ENCODE measurements around the gene EVX2.

Gene EVX2

DNA sequence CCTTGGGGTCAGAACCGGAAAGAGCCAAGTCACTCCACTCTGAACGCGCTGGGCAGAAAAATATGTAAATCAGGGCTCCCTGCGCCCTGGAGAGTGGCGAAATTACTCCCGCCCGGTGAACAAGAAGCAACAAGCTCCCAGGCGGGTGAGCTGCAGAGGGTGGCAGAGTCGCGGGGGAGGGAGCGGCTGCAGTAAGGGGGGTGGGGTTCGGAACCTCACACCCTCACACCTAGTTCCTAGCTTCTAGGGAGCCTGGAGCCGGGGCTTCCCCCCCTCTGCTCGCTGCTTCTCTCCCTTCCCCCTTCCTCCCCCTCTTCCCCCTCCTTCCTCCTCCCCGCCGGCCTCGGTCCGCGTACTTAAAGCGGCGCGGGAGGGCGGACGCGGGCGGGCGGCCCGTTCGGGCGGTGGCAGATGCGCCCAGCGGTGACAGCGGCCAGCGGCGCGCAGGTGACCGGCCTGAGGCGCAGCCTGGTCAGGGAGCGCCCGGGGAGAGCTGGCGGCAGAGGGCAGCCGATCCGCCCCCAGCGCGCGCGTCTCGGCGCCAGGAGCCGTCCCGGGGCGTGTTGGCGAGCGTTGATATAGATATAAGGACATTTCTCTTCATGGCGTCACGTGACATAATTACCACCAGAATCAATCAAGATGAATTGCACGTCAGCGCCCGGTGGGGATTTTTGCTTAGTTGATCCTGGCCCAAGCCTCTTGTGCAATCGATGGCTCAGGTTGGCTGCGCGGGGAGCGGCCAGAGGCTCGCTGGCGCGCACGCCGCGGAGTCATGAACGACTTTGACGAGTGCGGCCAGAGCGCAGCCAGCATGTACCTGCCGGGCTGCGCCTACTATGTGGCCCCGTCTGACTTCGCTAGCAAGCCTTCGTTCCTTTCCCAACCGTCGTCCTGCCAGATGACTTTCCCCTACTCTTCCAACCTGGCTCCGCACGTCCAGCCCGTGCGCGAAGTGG lies 23.1 kb upstream of the EVX2 start, which contains the start of gene HOXD11:
Gene HOXD11 (plus strand): TSS at position 700 of the 959 bp plus-strand sequence. CDS start 76 bp downstream, at position 776.
- DNase-seq: no peak

DNA sequence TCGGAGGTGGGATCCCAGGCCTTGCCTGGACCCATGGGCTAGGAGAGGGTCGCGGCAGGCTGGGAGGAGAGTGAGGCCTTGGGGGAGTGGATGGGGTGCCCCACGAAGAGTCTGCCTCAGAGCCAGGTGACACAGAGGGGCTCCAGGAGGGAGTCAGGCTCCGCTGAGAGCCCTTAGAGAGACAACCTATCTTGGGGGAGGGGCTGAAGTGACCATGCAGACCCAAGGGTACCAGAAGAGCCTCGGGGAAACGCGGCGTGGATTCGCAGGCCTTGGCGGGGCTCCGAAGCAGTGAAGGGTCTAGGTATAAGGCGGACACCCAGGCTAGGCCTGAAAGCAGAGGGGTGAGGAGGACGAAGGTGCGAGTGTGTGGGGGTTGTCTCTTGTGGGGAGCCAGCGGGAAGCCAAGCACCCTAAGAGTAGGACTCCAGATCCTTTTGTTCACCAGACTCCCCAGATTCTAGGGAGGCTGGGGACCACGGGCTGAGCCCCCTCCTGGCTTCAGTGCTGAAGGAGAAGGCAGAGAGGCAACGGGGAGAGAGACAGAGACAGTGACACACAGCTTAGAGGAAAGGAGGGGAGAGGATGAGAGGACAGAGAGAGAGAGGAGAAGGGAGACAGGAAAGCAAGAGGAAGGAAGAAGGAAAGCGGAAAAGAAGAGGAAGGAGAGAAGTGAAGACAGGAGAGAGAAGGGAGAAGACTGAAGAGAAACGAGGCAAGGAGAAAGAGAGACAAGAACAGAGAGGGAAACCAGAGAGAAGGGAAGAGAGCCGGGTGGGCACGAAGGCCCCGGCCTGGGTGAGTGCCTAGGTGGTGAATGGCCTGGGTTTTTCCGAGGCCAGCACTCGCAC lies 22.2 kb upstream of the EVX2 start:
- no peak for DNase-seq

DNA sequence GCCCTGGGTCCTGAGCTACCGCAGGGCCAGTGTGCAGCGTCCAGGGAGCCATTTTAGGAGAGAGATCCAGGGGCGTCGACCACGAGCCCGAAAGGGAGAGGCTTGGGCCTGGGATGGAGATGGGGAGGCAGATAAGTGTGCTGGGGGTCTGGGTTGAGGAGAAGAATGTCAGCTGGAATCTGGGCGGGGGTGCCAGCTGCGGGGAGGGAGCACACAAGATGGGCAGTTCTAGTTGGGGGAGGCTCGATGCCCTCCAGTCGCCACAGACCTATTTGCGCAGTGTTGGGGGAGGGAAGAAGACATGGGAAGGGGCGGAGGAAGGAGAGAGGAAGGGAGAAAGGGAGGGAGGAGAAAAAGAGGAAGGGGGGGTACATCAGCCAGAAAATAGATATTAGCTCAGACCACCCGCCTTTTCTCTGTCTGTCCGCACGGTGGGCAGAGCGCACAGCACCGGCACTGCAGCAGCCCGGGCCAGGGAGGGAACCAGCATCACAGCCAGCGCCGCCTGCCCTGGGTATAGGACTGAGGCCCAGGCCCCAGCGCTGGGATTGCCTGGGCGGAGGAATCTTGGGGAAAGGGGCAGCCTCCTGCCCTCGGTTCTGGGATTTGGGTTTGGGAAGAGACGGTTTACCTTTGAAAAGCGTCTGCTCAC lies 21.4 kb upstream of the EVX2 start:
- no peak for DNase-seq

DNA sequence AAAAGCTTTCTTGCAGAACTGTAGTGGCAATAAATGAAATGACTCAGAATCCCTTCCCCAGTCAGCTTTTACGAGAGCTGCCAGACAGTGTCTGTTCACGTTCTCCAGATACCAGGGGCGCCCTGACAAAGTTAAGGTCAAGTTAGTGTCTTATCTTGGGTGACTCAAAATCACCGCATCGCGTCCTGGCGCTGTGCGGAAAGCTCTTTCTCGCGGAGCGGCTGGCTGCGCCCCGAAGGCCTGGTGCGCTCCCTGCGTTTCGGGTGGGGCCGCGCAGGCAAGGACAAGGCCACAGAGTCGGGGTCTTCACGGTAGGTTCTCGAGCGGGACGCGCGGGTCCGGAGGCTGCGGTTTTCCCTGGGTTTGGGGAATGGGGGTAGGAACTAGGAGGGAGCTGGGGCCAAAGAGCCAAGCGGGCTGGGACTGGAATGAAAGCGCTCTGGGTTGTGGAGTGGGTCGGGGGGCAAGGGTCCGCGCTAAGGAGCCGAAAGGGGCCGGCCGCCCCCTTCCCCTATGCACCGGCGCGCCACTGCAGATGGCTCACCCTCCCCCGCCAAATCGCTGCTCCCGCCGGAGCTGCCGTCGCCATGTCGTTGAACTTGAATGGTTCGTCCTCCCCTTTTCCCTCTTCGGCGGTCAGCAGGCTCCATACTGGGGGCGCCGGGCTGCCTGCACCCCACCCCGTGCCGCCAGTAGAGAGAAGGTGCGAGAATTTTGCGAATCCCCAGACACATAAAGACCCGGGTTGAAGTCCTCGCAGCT lies 20.7 kb upstream of the EVX2 start:
- no peak for DNase-seq

DNA sequence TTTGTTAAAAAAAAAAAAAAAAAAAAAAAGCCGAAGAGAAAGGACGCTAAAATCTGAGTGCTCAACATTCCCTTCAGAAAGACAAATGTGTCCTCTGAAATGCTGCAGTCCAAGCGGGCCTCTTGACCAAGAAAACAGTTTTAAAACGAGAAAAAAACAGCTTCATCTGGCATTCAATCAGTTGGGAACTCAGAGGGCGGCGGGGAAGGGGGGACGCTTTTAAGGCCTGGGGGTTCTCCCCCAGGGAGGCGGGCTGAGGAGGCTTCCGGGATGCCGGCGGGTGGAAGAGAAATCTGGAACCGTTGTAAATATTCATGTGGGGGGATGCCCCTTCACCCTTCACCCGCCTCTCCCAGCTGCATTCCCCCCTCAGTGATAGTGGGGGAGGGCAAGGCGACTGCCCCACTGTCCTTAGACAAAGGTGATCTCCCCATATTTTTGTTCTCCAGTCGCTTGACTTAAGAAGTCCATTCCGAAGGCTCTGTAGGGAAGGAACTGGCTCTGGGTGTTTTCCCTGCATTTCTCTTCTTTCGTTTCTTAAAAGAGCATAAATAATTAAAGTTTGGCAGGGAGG lies 20.1 kb upstream of the EVX2 start:
- DNase-seq: no peak

DNA sequence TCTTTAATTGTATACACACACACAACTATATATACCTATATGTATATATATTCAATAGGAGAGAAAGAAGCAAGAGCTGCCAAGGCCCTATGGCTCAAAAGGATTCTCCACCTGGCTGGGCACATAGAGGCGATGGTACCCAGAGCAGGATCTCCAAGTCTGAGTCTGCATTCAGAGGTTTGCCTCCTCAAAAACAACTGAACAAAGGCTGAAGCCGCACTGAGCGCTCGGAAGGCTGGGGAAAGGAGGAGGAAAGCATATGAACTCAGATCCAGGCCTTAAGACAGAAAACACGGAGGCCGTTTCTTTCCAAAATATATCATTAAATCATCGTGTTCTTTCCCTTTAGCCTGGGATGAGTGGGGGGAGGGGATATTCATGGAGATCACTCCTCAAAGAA lies 19.4 kb upstream of the EVX2 start:
- DNase-seq: no peak

DNA sequence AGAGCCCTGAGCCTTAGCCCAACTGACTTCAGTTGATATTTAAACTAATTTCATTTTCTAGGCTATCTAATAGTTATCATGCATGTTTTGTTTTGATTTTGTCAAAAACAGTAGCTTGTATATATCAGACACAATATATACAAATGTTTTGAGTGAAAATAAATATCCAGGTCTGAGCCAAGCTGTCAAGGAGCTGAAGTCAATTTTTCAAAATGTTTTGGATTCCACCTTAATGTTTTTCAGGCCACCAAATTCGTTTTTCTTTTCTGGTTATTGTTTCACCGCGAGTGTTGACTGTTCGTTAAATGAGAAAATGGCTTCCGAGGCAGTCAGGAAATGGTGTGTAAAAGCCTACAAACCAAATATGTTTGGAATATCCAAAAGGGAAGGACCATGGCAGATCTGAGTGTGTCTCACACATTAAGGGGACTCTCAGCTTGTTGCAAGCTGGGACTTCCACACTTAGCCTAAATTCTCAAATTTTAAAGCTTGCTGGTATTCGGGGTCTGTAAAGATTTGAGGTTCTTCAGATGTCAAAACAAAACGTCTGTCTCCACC lies 18.6 kb upstream of the EVX2 start:
- DNase-seq: no peak

DNA sequence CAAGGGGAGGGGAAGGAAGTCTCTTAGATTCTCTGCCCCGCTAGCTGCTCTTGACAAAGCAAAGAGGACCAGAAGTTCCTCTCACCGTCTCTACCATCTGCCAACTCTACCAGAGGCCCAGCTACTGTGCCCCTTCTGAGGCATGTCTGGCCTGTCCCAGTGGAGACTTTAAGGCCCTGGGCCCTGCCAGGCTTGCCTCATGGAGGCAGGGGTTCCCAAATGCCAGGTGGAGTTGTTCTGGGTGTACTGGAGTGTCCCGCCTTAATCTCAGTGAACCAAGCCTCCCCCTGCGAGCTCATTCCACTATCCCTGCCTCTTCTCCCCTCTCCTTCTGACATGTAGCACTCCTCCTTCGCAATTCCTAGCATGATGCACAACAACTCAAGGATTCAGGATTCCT lies 18.1 kb upstream of the EVX2 start:
- no peak for DNase-seq

DNA sequence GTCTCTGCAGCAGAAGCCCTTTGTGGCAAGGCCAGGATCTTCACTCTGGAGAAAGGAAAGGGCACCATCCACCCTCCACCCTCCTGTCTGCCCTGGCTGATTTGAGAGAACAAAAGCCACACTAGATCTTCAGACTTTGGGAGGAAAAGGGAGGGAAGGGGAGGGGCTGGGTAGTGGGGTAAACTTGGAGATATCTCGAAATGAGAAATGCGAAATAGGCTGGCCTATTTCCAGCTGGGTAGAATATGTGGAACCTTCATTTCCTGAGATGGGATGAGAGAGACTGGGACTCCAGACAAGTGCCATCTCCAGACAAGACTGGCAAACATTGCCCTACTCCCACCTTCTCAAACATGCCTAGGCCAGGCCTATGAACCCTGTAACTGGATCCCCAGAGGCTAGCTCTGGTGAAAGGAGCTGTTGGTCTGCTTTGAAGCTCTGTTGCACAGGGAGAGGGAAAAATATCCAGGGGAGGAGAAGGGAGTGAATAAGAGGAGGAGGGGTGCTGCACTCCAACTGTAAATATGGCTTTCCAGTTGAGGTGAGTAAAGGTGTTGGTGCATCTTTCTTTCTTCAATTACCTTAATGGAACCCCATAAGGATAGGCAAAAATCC lies 17.6 kb upstream of the EVX2 start:
- DNase-seq: no peak

DNA sequence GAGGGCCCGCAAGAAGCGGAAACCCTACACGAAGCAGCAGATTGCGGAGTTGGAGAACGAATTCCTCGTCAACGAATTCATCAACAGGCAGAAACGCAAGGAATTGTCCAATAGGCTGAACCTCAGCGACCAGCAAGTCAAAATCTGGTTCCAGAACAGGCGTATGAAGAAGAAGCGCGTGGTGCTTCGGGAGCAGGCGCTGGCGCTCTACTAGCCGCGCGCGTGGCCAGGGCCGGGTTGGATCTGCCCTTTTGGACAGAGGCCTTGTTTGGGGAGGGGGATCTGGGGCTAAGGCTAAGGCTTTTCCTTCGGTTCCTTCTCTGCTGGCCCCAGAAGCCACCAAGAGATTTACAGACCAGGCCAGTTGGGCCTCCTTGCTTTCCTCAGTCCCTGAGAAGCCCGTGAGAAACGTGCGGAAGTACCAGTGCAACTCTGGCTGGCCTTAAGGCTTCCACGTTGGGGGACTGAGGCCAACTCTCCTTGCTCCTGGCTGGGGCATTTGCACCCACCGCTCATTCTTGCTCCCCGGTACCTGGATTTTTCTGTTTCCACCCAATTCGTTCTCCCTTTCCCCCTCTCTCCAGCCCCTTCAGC lies 16.9 kb upstream of the EVX2 start:
- no peak for DNase-seq

DNA sequence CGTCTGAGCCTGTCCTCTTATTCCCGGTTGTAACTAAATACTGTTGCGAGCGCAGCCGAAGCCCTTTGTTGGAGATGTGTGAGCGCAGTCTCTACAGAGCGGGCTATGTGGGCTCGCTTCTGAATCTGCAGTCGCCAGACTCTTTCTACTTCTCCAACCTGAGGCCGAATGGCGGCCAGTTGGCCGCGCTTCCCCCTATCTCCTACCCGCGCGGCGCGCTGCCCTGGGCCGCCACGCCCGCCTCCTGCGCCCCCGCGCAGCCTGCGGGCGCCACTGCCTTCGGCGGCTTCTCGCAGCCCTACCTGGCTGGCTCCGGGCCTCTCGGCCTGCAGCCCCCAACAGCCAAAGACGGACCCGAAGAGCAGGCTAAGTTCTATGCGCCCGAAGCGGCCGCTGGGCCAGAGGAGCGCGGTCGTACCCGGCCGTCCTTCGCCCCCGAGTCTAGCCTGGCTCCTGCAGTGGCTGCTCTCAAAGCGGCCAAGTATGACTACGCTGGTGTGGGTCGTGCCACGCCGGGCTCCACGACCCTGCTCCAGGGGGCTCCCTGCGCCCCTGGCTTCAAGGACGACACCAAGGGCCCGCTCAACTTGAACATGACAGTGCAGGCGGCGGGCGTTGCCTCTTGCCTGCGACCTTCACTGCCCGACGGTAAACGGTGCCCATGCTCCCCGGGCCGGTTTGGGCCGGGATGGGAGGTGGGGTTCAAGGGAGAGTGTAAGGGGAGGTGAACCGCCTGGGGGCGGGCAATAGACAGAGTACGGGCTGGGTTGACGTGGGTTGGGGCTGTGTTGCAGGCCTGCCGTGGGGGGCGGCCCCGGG lies 16.2 kb upstream of the EVX2 start, which contains the start of gene HOXD12:
Gene HOXD12 (plus strand): TSS at position 68 of the 819 bp plus-strand sequence. CDS start 7 bp downstream, at position 75.
- DNase-seq: no peak

DNA sequence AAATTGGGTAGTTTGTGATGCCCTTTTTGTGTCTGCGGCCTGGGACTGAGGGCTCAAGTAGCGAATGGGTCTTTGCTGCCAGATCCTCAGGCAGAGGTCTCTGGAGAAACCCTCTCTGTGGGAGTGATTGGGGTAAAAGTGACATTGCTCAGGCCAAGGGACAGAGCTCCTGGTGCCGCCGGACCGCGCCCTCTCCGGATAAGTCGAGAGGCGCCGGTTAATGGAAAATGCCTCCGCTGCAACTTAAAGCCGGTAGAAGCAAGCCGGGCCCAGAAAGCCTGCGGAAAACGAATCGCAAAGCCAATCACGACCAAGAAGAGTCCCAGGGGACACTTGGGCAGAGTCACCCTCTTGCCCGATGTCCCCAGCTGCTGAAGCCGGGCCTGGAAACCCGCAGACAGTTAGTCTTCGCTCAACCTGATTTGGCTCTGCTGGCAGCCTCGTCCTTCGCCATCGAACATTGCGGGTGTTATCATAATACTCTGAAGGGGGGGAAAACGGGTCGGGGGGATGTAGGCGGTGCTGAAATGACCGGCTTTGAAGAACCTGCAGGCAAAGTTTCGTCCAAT lies 15.5 kb upstream of the EVX2 start:
- DNase-seq: no peak

DNA sequence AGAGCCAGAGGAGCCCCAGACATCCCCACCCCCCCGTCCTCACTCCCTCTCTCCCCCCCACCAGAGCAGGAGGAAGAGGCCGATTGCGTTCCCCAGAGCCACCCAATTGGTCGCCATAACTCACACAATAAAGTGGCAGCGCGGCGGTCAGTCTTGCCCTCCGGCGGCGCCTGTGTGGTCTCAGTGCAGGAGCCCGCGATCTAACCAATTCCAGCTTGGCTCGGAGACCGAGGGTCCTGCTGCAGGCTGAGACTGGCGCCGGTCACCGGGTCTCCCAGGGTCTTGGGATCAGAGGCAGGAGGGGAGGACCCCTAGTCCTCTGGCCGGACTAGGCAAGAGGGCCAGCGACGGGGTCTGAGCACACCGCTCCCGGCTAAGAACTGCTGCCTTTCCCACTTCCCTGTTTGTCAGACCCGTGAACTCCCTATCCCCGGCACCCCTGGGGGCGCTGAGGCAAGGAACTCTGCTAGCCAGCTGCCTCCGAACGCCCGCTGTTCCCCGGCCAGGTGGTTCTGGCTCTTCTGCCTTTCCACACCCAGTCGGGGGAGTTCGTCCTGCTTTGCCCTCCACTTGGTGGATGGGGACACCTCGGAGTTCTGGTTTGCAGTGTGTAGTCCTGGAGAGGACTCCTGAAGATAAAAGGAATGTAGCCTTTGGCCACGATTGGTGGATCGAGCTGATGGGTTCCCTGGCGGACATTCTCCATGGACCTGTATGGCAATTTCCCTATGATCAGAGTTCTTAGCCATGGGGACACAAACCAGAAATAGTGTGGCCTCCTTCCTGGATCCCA lies 14.8 kb upstream of the EVX2 start:
- no peak for DNase-seq

DNA sequence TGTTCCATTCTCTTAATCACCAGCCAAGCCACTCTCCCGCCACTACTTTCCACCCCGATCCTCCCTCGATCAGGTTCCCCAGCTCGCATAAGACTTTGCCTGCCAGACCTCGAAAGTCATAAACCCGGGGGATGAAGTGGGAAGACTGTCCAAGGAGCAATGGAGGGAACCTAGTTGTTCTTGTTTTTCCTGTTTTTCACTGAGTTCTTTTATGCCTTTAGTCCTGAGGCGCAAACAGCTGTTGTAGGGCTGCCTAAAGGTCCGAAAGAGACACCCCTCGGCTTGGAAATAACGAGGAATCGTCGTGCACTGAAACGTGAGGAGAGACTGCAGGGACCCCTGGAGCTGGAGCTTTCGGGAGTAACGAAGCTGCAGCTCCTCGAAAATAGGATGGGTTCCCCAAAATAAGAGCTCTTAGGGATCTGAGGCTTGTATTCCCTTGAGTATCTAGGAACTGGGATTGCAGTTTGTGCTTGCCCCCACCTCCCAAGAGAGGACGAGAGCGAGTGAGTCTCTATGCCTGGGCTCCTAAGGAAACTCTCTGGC lies 14.1 kb upstream of the EVX2 start:
- DNase-seq: no peak

DNA sequence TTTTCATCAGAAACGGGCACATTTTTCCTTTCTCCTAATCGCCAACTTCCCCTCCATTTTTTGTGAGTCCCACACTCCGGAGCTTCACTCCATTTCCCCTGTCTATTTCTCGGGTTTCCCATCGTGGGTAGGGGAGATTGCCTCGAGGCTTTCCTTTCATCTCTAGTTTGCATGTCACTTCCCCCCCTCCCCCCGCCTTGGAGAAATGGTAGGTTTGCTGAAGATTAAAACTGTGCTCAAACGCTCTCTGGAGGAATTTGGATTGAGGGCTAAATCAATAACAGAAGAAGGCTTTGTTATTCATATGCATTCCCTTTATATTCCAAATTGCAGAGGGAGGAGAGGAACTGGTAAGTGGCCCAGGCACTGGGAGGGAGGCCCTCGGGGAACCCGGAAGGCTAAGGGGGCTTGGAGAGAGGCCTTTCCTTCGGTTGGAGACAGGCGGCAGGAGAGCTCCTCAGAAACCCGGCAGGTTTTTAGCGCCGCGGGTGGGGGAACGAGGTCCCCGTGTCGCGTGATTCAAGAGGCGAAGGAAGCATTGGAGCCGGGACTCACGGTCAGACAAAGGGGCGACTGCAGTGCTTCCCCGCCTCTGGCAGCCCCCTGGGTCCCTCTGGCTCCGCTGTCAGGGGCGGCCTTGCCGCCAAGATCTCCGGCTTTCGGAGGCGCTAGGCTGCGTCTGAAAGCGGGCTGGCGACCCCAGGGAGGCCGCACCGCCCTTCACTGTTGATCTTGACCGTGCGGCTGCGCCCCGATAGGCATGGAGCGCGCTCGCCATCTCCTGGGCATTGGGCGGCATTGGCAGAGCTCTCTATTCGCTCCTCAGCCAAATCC lies 13.4 kb upstream of the EVX2 start:
- peak; percentile 46 to 58 for DNase-seq

DNA sequence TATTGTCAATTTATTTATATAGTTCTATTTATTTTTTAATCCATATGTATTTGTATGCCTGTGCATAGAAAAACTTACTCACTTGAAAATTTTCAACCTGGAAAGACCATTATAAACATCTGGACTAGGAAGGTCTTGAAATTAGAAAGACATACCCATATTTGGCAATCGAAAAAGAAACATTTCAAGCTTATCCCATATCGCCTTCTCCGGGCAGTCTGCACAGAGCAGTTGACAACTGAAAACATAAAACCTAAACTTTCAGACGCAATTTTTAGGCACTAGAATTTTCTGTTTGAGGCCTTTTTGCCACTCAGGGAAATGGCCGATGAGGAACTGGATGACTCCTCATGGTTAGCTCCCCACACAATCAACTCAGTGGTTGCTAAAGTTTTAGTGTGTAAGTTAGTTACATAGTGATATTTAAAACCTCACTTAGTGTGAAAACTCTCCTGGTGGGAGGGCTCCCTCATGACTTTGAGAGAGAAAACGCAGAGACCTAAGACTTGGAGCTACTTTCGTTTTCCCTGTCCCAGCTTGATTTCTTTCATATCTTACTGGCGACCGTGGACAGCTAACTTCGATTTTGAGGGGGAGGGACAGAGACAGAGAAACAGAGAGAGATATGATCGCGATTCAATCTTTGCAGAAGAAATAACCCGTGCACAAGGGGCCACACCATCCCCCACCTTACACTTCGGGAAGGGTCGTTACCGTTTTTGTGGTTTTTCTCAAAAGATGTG lies 12.7 kb upstream of the EVX2 start:
- peak in 1 of 2 donors; percentile 9 for DNase-seq

All from inflammatory macrophage (primary cell).